Measurements from ENCODE around the gene PACRG.

DNA sequence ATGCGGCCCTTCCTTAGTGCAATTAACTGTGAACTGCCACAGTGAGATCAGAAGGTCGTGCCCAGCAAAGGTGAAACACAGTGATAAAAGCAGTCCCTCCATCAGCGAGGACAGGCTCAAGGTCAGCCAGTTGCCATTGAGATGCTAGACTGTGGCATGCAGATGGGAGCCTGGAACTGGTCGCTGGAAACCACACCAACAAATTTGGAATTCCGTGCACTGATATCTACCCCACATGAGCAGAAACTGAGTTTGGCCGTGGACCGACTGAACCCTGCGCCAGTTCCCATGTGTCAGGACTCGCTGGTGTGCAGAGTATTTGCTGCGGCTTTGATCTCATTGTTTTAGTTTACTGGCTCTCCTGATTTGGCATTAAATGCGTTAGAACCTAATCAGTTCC, 561.1 kb downstream of the PACRG start:
- TF ChIP-seq, protein P1, sequence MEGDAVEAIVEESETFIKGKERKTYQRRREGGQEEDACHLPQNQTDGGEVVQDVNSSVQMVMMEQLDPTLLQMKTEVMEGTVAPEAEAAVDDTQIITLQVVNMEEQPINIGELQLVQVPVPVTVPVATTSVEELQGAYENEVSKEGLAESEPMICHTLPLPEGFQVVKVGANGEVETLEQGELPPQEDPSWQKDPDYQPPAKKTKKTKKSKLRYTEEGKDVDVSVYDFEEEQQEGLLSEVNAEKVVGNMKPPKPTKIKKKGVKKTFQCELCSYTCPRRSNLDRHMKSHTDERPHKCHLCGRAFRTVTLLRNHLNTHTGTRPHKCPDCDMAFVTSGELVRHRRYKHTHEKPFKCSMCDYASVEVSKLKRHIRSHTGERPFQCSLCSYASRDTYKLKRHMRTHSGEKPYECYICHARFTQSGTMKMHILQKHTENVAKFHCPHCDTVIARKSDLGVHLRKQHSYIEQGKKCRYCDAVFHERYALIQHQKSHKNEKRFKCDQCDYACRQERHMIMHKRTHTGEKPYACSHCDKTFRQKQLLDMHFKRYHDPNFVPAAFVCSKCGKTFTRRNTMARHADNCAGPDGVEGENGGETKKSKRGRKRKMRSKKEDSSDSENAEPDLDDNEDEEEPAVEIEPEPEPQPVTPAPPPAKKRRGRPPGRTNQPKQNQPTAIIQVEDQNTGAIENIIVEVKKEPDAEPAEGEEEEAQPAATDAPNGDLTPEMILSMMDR (IDR thresholded peaks at IDR 0.05), result no peak
- TF ChIP-seq POLR2A (IDR thresholded peaks at IDR 0.05) (no peak), EP300 (IDR thresholded peaks at IDR 0.05) (no peak)
